ENCODE results near the gene SOX4.

Gene SOX4

DNA sequence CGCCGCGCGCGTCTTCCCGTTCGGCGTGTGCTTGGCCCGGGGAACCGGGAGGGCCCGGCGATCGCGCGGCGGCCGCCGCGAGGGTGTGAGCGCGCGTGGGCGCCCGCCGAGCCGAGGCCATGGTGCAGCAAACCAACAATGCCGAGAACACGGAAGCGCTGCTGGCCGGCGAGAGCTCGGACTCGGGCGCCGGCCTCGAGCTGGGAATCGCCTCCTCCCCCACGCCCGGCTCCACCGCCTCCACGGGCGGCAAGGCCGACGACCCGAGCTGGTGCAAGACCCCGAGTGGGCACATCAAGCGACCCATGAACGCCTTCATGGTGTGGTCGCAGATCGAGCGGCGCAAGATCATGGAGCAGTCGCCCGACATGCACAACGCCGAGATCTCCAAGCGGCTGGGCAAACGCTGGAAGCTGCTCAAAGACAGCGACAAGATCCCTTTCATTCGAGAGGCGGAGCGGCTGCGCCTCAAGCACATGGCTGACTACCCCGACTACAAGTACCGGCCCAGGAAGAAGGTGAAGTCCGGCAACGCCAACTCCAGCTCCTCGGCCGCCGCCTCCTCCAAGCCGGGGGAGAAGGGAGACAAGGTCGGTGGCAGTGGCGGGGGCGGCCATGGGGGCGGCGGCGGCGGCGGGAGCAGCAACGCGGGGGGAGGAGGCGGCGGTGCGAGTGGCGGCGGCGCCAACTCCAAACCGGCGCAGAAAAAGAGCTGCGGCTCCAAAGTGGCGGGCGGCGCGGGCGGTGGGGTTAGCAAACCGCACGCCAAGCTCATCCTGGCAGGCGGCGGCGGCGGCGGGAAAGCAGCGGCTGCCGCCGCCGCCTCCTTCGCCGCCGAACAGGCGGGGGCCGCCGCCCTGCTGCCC, 1.1 kb downstream of the SOX4 start:
- peak; percentile 73 for DNase-seq (ENCODE audit: low spot score)

DNA sequence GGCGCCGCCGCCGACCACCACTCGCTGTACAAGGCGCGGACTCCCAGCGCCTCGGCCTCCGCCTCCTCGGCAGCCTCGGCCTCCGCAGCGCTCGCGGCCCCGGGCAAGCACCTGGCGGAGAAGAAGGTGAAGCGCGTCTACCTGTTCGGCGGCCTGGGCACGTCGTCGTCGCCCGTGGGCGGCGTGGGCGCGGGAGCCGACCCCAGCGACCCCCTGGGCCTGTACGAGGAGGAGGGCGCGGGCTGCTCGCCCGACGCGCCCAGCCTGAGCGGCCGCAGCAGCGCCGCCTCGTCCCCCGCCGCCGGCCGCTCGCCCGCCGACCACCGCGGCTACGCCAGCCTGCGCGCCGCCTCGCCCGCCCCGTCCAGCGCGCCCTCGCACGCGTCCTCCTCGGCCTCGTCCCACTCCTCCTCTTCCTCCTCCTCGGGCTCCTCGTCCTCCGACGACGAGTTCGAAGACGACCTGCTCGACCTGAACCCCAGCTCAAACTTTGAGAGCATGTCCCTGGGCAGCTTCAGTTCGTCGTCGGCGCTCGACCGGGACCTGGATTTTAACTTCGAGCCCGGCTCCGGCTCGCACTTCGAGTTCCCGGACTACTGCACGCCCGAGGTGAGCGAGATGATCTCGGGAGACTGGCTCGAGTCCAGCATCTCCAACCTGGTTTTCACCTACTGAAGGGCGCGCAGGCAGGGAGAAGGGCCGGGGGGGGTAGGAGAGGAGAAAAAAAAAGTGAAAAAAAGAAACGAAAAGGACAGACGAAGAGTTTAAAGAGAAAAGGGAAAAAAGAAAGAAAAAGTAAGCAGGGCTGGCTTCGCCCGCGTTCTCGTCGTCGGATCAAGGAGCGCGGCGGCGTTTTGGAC, 2.0 kb downstream of the SOX4 start:
- peak; percentile 30 for DNase-seq (ENCODE audit: low spot score)

- DNase-seq (ENCODE audit: low spot score) = peak; percentile 37
Observed at GRCh38 chr6:21596145-21596948, 2.8 kb downstream of the SOX4 start.

DNA sequence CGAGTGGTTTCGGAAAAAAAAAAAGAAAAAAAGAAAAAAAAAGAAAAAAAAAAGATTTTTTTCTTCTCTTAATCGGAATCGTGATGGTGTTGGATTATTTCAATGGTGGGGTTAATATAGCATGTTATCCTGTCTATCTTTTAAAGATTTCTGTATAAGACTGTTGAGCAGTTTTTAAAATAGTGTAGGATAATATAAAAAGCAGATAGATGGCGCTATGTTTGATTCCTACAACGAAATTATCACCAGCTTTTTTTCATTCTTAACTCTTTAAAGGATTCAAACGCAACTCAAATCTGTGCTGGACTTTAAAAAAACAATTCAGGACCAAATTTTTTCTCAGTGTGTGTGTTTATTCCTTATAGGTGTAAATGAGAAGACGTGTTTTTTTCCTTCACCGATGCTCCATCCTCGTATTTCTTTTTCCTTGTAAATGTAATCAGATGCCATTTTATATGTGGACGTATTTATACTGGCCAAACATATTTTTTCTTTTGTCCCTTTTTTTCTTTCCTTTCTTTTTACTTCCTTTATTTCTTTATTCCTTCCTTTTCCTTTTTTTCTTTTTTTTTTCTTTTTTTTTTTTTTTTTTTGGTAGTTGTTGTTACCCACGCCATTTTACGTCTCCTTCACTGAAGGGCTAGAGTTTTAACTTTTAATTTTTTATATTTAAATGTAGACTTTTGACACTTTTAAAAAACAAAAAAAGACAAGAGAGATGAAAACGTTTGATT, 3.6 kb downstream of the SOX4 start:
- peak; percentile 20 for DNase-seq (ENCODE audit: low spot score)

DNA sequence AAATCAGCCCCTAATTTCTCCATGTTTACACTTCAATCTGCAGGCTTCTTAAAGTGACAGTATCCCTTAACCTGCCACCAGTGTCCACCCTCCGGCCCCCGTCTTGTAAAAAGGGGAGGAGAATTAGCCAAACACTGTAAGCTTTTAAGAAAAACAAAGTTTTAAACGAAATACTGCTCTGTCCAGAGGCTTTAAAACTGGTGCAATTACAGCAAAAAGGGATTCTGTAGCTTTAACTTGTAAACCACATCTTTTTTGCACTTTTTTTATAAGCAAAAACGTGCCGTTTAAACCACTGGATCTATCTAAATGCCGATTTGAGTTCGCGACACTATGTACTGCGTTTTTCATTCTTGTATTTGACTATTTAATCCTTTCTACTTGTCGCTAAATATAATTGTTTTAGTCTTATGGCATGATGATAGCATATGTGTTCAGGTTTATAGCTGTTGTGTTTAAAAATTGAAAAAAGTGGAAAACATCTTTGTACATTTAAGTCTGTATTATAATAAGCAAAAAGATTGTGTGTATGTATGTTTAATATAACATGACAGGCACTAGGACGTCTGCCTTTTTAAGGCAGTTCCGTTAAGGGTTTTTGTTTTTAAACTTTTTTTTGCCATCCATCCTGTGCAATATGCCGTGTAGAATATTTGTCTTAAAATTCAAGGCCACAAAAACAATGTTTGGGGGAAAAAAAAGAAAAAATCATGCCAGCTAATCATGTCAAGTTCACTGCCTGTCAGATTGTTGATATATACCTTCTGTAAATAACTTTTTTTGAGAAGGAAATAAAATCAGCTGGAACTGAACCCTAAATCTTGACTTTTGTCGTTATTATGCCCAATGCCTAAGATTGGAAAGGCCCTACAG, 4.5 kb downstream of the SOX4 start:
- DNase-seq (ENCODE audit: low spot score) = peak; percentile 33

- DNase-seq (ENCODE audit: low spot score) = no peak
Observed at GRCh38 chr6:21598674-21599023, 5.1 kb downstream of the SOX4 start.

- no peak for DNase-seq (ENCODE audit: low spot score)
Observed at GRCh38 chr6:21599051-21599696, 5.6 kb downstream of the SOX4 start.

- DNase-seq (ENCODE audit: low spot score) = no peak
Observed at GRCh38 chr6:21601339-21601923, 7.9 kb downstream of the SOX4 start.

DNA sequence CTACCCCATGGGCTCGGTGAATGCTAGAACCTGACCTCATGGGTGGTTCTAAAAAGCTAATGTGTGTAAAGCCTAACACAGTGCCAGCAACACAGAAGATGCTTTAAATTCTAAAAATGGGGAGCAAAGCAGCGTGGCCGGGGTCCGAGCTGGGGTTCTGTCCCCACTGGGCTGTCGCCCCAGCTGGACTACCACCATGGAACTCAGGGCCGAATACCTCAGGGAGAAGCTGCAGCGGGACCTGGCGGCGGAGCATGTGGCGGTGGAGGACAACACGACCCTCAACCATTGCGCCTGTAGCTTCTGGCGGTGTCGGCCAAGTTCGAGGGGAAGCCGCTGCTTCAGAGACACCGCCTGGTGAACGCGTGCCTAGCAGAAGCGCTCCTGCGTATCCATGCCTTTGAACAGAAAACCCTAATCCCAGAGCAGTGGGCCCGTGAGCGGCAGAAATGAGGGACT, 8.4 kb downstream of the SOX4 start:
- no peak for DNase-seq (ENCODE audit: low spot score)

DNA sequence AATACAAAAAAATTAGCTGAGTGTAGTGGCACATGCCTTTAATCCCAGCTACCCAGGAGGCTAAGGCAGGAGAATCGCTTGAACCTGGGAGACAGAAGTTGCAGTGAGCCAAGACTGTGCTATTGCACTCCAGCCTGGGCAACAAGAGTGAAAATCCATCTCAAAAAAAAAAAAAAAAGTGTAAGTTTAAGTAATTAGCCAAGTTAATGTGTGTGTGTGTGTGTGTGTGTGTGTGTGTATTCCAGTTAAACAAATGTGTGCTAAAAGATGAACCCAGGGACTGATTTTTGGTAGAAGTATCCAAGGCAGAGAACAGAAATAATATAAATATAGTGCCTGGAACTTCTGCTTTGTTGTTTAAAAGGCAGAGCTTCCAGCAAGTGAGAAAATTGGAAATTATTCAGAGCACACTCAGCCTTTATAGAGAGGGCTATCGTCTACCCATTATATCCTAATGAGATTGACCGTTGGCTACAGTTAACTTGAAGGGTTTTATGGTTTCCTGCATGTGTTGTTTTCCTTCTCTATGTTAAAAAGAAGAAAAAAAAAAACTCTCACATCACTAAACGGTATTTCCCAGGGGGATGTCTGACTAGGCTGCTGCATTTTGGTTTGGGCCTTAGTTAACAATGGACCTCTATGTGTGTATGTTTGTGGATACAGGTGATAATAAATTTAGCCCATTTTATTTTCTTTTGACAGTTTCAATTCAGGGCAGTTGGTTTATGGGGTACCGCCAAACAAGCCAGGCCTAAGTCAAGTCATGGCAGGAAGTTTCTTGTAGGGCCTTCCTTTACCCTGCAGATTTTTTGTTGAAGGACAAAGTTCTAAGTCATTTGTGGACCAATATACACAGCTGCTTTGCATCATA, 9.8 kb downstream of the SOX4 start:
- no peak for DNase-seq (ENCODE audit: low spot score)

DNA sequence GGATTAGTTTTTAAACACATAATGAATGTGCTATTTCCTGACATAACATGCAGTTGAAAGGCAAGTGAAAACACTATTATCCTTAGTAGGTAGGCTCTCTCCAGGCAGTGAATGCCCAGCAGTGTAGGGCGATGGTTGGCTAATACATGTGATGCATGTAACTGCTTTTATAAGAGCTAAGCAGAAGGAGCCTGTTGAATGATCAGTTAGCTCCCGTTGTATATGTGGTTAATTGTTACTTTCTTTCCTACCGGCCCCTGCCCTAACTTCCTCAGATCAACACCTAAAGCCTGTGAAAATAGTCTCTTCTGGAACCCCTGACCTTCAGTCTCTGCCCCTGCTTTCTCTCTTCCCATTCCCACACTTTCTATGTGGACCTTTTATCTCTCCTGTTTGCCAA, 10.5 kb downstream of the SOX4 start:
- DNase-seq (ENCODE audit: low spot score) = no peak

- DNase-seq (ENCODE audit: low spot score) = no peak
Observed at GRCh38 chr6:21605166-21605565, 11.6 kb downstream of the SOX4 start.

GRCh38 chr6:21608601-21609000, 15.1 kb downstream of the SOX4 start:
- no peak for DNase-seq (ENCODE audit: low spot score)

DNA sequence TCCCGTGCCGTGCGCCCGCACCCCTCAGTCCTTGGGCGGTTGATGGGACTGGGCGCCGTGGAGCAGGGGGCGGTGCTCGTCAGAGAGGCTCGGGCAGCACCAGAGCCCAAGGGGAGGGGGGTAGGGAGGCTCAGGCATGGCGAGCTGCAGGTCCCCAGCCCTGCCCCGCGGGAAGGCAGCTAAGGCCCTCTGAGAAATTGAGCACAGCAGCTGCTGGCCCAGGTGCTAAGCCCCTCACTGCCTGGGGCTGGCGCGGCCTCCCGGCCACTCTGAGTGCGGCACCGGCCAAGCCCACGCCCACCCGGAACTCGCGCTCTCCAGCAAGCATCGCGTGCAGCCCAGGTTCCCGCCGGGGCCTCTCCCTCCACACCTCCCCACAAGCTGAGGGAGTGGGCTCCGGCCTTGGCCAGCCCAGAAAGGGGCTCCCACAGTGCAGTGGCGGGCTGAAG, 16.4 kb downstream of the SOX4 start:
- no peak for DNase-seq (ENCODE audit: low spot score)

DNA sequence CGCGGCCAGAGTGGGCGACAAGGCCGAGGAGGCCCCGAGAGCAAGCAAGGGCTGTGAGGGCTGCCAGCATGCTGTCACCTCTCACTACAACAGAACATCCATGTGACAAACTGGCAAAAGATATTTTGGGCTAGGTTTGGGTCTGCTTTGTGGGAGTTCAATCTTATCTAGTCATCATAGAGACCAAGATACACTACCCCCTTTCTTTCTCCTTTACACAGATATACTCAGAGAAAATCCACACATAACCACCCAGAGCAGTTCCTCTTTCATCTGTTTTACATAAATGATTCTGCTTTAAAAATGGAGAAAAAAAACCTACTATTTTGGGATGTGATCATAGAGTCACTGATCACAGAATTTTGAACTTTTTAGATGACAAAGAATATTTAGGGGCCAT, 16.8 kb downstream of the SOX4 start:
- no peak for DNase-seq (ENCODE audit: low spot score)

DNA sequence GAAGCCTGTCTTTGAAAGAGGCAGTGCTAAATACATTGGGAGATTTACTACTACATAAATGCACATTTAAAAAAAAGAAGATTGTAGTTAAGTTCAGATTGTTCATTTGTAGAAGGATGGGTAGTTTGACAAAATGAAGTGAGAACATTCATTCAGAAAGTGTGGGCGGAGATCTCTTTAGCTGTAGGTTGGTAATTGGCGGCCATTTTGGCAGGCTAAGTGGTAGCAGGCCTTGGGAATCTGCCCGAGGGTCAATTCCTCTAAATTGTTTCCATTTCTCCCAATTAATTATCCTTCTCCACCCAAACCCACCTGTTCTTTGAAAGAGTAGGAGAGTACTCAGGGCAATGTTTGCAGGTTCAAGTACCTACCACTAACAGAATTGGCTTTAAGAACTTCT, 17.9 kb downstream of the SOX4 start:
- no peak for DNase-seq (ENCODE audit: low spot score)

GRCh38 chr6:21612067-21612745, 18.7 kb downstream of the SOX4 start:
- no peak for DNase-seq (ENCODE audit: low spot score)

- no peak for DNase-seq (ENCODE audit: low spot score)
Observed at GRCh38 chr6:21613809-21614208, 20.3 kb downstream of the SOX4 start.

Data from AG20443 (cell line).